G401 (cell line): ENCODE data around the gene CPE. TPM values are rescaled to one million over a fixed set of nuclear protein-coding genes. Genes with fewer than 3 reads are reported as not detected.
"Not testable (repeated sequence)": the region's sequence is repeated elsewhere in the genome, so short reads cannot be mapped to it uniquely, and the experiment has no call there.

Experiments used
- DNase-seq: peaks from one replicate; pipeline ENCODE4 v3.0.0-alpha.2; 2015; ENCODE audit warnings: low spot score
- in situ Hi-C: cut with HindIII; loops from 2 replicates; pipeline ENCODE4 v1.10.0; 2016; ENCODE audit warnings: low sequenced_read_pairs, mixed read lengths
- total RNA-seq: library from RNA; depleted of rRNA; stranded (reverse); fragments of >200 nt; shearing (Covaris generic); gene quantifications from 2 replicates; pipeline ENCODE4 v1.2.3, GENCODE V29; 2014; rRNA removed

Gene CPE
- total RNA-seq, result 14.6 and 44.4 TPM in 2 replicates

- peak; percentile 91 for DNase-seq
- in situ Hi-C loops, result no loop called here
Observed at GRCh38 chr4:165378745-165379677, at the start of gene CPE. Gene CPE (plus strand): TSS chr4:165379008. CDS start chr4:165379222, 214 bp downstream.

- in situ Hi-C loops, result no loop called here
- DNase-seq, result no peak
Observed at GRCh38 chr4:165330071-165330470, 48.7 kb upstream of the CPE start.

GRCh38 chr4:165330666-165331065, 48.1 kb upstream of the CPE start:
- DNase-seq, result no peak
- in situ Hi-C loops, result no loop called here

GRCh38 chr4:165331359-165331758, 47.4 kb upstream of the CPE start:
- in situ Hi-C loops, result no loop called here

GRCh38 chr4:165331823-165332222, 47.0 kb upstream of the CPE start:
- peak; percentile 29 for DNase-seq
- in situ Hi-C loops, result no loop called here

More at GRCh38 chr4:165331359-165331758, 47.4 kb upstream of the CPE start:
- no peak for DNase-seq

GRCh38 chr4:165332502-165332901, 46.3 kb upstream of the CPE start:
- DNase-seq, result no peak
- in situ Hi-C loops, result no loop called here

- in situ Hi-C loops, result no loop called here
- no peak for DNase-seq
Observed at GRCh38 chr4:165335163-165335703, 43.6 kb upstream of the CPE start.

GRCh38 chr4:165336743-165337142, 42.1 kb upstream of the CPE start:
- in situ Hi-C loops, result no loop called here
- DNase-seq, result no peak

- in situ Hi-C loops, DNase-seq: not testable (repeated sequence)
Observed at GRCh38 chr4:165342340-165342739, 36.5 kb upstream of the CPE start.

- in situ Hi-C loops, result no loop called here
Observed at GRCh38 chr4:165343353-165344191, 35.2 kb upstream of the CPE start.

GRCh38 chr4:165345666-165346417, 33.0 kb upstream of the CPE start:
- in situ Hi-C loops, result no loop called here
- DNase-seq, result no peak

More at GRCh38 chr4:165343353-165344191, 35.2 kb upstream of the CPE start:
- no peak for DNase-seq

- DNase-seq, result no peak
- in situ Hi-C loops, result no loop called here
Observed at GRCh38 chr4:165347647-165348569, 30.9 kb upstream of the CPE start.

GRCh38 chr4:165351359-165352130, 27.3 kb upstream of the CPE start:
- in situ Hi-C loops, result no loop called here
- DNase-seq, result no peak

- in situ Hi-C loops, result no loop called here
- peak; percentile 84 for DNase-seq
Observed at GRCh38 chr4:165355900-165356300, 22.9 kb upstream of the CPE start.

GRCh38 chr4:165359506-165359905, 19.3 kb upstream of the CPE start:
- DNase-seq, result no peak
- in situ Hi-C loops, result no loop called here

GRCh38 chr4:165360041-165360695, 18.6 kb upstream of the CPE start:
- in situ Hi-C loops, result no loop called here
- DNase-seq, result no peak
